Progenitor cell of endocrine pancreas (in vitro differentiated cells): ENCODE results near the gene RASSF3. TPM values are rescaled to one million over a fixed set of nuclear protein-coding genes. Genes with fewer than 3 reads are reported as not detected.

Experiments
- DNase-seq: peaks from one replicate; pipeline ENCODE4 v3.0.0; 2021; ENCODE audit warnings: low spot score; ENCODE audit not compliant: unreplicated experiment
- H3K27ac Mint-ChIP-seq: 2 replicates; pipeline ENCODE4 v1.8.0; 2021; ENCODE audit warnings: mild to moderate bottlenecking, moderate library complexity, mixed read lengths
- H3K27me3 Mint-ChIP-seq: 2 replicates; pipeline ENCODE4 v1.8.0; 2021; ENCODE audit warnings: mixed read lengths
- H3K36me3 Mint-ChIP-seq: 2 replicates; pipeline ENCODE4 v1.8.0; 2022; ENCODE audit warnings: mixed read lengths; ENCODE audit not compliant: insufficient read depth
- H3K4me1 Mint-ChIP-seq: 2 replicates; pipeline ENCODE4 v1.8.0; 2021; ENCODE audit warnings: low read depth, mixed read lengths
- H3K4me3 Mint-ChIP-seq: 2 replicates; pipeline ENCODE4 v1.8.0; 2021; ENCODE audit warnings: low read depth, mild to moderate bottlenecking, moderate library complexity, mixed read lengths
- H3K9me3 Mint-ChIP-seq: 2 replicates; pipeline ENCODE4 v1.8.0; 2021; ENCODE audit warnings: low read depth, mixed read lengths
- total RNA-seq: library from RNA; stranded (reverse); gene quantifications from 2 replicates; pipeline ENCODE4 v1.2.1, GENCODE V29; 2021
- TF ChIP-seq, protein P1 (sequence below): fragments of 200-600 bp; sonication (generic); IDR thresholded peaks from one replicate; pipeline ENCODE4 v1.5.0; 2021; ENCODE audit warnings: antibody characterized with exemption, mild to moderate bottlenecking; ENCODE audit not compliant: unreplicated experiment

Gene RASSF3
- total RNA-seq, 1 donor from 2014 or later = 20.7 TPM

DNA sequence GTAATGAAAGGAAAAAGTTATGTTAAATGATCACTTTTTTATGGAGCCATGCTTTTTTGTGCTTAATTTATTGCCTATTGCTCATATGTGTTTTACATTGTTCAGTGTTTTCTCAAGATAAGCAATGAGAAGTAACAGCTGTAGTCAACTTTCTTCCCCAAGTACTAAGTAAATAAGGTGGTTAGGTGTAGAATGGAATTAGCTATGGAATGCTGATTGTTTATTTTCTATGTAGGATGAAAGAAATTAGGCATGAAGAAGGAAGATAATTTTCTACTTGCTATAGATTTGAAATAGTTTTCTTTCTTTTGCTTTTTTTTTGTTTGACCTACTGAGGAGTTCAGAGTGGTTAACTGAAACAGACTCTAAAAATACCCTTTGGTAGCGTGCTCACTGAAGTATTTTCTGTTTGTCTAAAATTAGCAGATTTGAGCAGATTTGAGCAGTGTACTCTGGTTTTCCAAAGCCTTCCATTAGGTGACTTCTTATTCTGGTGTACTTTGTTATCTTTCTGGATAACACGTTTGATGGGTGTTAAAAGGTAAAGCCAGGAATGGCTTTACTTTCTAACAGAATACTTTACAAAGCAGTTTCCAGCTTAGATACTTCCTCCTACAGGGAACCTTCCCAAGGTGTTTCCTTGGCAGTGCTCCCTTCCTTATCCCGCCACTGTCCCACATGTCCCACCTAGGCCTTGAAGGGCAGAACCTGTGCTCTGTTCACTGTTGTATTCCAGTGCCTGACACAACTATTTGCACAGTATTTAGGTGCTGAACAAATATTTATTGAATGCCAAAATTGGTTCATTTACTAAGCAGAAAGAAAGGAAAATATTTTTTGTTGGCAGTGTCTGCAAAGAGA is 56.0 kb downstream of the RASSF3 start:
- H3K27ac Mint-ChIP-seq = peak overlapping the region; percentile 91
- H3K4me1 Mint-ChIP-seq = peaks cover 66% of the 10 kb centered on the region
- no peaks in the 10 kb centered on the region for H3K27me3 Mint-ChIP-seq

DNA sequence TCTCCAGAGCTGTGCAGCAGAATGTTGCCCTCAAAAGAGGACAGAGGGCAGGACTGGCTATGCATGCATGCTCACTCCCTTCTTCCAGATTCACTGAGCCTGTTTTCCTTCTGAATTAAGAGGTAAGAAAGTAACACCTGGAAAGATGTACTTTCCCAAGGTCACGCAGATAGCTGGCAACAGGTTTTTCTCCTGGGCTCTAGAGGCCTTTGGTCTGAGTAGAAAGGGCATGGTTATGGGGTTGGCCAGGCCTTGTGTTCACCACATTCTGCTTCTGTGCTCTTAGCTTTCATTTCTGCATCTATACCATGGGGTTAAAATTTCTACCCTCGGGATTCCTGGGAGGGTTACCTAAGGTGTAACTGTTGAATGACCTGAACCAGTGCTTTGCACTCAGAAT is 57.5 kb downstream of the RASSF3 start:
- no peak overlapping the region for H3K4me3 Mint-ChIP-seq

More for the DNA sequence above, 56.0 kb downstream of the RASSF3 start:
- Mint-ChIP-seq H3K36me3 (no peaks in the 10 kb centered on the region), H3K4me3 (peak overlapping the region; percentile 15), H3K9me3 (no peaks in the 10 kb centered on the region)
- TF ChIP-seq, protein P1, sequence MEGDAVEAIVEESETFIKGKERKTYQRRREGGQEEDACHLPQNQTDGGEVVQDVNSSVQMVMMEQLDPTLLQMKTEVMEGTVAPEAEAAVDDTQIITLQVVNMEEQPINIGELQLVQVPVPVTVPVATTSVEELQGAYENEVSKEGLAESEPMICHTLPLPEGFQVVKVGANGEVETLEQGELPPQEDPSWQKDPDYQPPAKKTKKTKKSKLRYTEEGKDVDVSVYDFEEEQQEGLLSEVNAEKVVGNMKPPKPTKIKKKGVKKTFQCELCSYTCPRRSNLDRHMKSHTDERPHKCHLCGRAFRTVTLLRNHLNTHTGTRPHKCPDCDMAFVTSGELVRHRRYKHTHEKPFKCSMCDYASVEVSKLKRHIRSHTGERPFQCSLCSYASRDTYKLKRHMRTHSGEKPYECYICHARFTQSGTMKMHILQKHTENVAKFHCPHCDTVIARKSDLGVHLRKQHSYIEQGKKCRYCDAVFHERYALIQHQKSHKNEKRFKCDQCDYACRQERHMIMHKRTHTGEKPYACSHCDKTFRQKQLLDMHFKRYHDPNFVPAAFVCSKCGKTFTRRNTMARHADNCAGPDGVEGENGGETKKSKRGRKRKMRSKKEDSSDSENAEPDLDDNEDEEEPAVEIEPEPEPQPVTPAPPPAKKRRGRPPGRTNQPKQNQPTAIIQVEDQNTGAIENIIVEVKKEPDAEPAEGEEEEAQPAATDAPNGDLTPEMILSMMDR = no peak
- DNase-seq = no peak

GRCh38 chr12:64669270-64669842 is 59.1 kb downstream of the RASSF3 start:
- Mint-ChIP-seq H3K9me3 (no peaks in the 10 kb centered on the region), H3K4me3 (peak overlapping the region; percentile 11), H3K27ac (peak overlapping the region; percentile 46), H3K27me3 (no peaks in the 10 kb centered on the region), H3K4me1 (peaks cover 79% of the 10 kb centered on the region), H3K36me3 (no peaks in the 10 kb centered on the region)
- DNase-seq = no peak
- TF ChIP-seq, protein P1 = no peak

More for the DNA sequence above, 57.5 kb downstream of the RASSF3 start:
- TF ChIP-seq, protein P1 = no peak
- Mint-ChIP-seq H3K4me1 (peaks cover 68% of the 10 kb centered on the region), H3K27ac (peak overlapping the region; percentile 91), H3K27me3 (no peaks in the 10 kb centered on the region), H3K36me3 (no peaks in the 10 kb centered on the region), H3K9me3 (no peaks in the 10 kb centered on the region)
- DNase-seq = no peak

DNA sequence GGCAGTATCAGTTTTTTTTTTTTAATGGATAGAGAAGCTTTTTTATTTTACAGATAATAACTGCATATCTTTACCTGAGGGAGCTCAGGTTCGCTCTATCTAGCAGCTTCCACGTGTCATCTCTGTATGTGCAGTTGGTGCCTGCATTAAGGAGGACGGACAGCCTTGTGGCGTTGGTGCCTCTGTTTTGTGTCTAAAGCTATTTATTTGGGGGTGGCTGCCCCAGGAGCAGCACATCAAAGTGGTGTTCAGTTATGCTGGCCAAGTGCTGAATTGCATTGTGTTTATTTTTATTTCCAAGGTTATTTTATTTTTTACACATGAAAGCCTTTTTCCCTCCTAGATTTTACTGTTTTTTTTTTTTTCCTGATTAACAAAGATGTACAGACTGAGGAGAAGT is 59.7 kb downstream of the RASSF3 start:
- no peak for DNase-seq
- Mint-ChIP-seq H3K4me3 (no peak overlapping the region), H3K27ac (no peak overlapping the region), H3K27me3 (no peaks in the 10 kb centered on the region), H3K4me1 (peaks cover 81% of the 10 kb centered on the region), H3K36me3 (no peaks in the 10 kb centered on the region), H3K9me3 (no peaks in the 10 kb centered on the region)
- TF ChIP-seq, protein P1 = no peak

DNA sequence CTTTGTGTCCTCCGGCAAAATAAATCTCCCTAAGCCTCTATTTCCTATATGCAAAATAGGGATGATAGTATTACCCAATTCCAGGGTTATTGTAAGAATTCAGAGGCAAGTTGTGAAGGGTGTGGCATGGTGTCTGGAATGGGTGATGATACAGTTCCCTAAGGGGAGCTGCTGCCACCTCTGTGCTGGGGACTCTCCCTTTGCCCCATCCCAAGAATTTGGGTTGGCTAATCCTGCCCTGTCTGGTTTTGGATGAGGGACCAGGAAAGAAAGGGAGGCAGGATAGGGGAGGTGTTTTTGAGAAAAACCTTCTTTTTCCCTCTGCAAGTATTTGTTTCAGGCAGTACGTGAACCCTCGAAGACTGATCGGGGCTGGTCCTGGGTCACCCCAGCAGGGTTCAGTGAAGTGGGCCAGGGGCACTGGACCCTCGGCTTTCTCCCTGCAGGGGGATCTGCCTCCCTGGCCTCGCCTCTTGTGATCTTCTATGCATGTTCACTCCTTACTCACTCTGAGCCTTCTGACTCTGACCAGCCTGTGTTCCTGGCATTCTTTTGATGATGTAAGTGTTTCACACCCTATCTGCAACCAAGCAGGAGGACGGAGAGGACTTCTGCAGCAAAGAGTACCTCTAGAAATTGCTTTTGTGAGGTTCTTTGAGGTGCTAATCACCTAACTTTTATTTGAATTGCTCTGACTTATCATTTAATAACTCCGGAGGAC is 60.8 kb downstream of the RASSF3 start:
- no peaks in the 10 kb centered on the region for H3K9me3 Mint-ChIP-seq
- H3K27me3 Mint-ChIP-seq = no peaks in the 10 kb centered on the region
- H3K27ac Mint-ChIP-seq = no peak overlapping the region
- H3K4me3 Mint-ChIP-seq = no peak overlapping the region
- peaks cover 70% of the 10 kb centered on the region for H3K4me1 Mint-ChIP-seq
- no peaks in the 10 kb centered on the region for H3K36me3 Mint-ChIP-seq
- TF ChIP-seq, protein P1 = no peak
- DNase-seq = no peak
